AG04450 (cell line): ENCODE results near the gene SEC14L1. TPM values are rescaled to one million over a fixed set of nuclear protein-coding genes. Genes with fewer than 3 reads are reported as not detected.

Experiments
- CTCF ChIA-PET: fragments of 300-600, 350-600 bp; formaldehyde crosslinking; extraction: SDS; loops from one replicate; lab custom pipeline; 2022; ENCODE audit warnings: antibody characterized with exemption, inconsistent platforms; lab: Charles Lee
- POLR2A ChIA-PET: fragments of 350-600 bp; formaldehyde crosslinking; extraction: SDS; loops from one replicate; lab custom pipeline; 2021; ENCODE audit warnings: antibody characterized with exemption, inconsistent platforms; lab: Yijun Ruan, JAX
- DNase-seq: peaks from one replicate; pipeline ENCODE4 v3.0.0-alpha.2; 2011; ENCODE audit warnings: low read depth, low spot score
- H3K27ac ChIP-seq: one replicate; pipeline ENCODE4 v1.5.1; 2012; ENCODE audit warnings: low read depth, low read length, control low read depth
- H3K27me3 ChIP-seq: one replicate; pipeline ENCODE4 v1.6.0; 2012; ENCODE audit warnings: low read length; ENCODE audit not compliant: control insufficient read depth, insufficient read depth
- H3K4me3 ChIP-seq: 2 replicates; pipeline ENCODE4 v1.5.1; 2011; ENCODE audit warnings: mild to moderate bottlenecking, low read depth, low read length, control low read depth
- H3K9me3 ChIP-seq: 2 replicates; pipeline ENCODE4 v1.5.1; 2012; ENCODE audit warnings: low read length; ENCODE audit not compliant: control insufficient read depth, insufficient read depth
- polyA plus RNA-seq: library from polyadenylated mRNA; depleted of rRNA; stranded (reverse); fragments of >200 nt; gene quantifications from 2 replicates; pipeline ENCODE4 v1.2.3, GENCODE V29; 2011
- TF ChIP-seq, protein P1 (sequence below): IDR thresholded peaks from 2 replicates; pipeline ENCODE4 v1.5.1; 2011; ENCODE audit warnings: low read depth, low read length, control low read depth, inconsistent platforms

The SEC14L1 gene
- polyA plus RNA-seq, 1 experiment = 38.7 TPM

DNA sequence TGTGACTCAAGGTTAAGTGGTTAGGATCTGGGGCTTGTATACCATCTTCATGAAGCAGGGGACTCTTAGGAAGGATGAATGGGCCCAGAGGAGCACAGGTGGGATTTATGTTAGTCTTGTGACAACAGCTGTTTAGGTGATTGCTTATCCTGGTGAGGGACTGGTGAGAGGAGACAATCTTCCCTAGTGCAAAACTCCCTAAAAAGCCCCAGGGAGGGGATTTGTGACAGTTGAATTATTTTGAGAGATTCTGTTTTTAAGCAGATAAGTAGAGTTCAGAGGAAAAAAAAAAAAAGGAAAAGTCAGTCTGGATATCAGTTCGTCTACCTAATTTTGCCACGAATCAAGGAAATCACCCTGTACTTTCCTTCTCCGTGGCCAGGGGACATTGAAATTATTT lies 35.1 kb upstream of the SEC14L1 start:
- no peak for DNase-seq
- TF ChIP-seq, protein P1, sequence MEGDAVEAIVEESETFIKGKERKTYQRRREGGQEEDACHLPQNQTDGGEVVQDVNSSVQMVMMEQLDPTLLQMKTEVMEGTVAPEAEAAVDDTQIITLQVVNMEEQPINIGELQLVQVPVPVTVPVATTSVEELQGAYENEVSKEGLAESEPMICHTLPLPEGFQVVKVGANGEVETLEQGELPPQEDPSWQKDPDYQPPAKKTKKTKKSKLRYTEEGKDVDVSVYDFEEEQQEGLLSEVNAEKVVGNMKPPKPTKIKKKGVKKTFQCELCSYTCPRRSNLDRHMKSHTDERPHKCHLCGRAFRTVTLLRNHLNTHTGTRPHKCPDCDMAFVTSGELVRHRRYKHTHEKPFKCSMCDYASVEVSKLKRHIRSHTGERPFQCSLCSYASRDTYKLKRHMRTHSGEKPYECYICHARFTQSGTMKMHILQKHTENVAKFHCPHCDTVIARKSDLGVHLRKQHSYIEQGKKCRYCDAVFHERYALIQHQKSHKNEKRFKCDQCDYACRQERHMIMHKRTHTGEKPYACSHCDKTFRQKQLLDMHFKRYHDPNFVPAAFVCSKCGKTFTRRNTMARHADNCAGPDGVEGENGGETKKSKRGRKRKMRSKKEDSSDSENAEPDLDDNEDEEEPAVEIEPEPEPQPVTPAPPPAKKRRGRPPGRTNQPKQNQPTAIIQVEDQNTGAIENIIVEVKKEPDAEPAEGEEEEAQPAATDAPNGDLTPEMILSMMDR = no peak
- H3K27ac ChIP-seq = no peak overlapping the region
- ChIA-PET POLR2A (no interaction called here), CTCF (no interaction called here)
- no peak overlapping the region for H3K4me3 ChIP-seq
- no peaks in the 10 kb centered on the region for H3K27me3 ChIP-seq
- H3K9me3 ChIP-seq = no peaks in the 10 kb centered on the region; the same call in 1 of the 2 replicates

DNA sequence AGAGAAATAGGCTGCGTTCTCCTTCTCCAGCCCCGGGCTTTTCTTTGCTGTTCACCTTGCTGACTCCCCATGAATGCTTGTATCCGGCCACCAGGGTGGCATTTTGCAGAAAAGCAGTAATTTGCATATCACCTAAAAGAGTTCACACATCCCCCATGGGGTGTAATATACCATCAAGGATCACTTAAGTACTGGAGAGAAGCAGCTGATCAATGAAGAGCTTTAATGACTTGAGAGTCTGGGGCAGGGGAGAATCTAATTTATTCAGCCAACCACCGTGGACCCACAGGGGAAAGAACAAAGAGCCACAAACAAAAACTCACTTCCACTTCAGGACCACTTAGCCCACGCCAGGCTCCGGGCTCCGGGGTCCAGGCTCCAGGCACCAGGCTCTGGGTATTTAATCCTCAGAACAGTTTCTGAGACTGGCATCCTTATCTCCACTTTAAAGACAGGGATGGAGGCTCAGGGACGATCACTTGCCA lies 33.9 kb upstream of the SEC14L1 start:
- CTCF ChIA-PET = interaction anchor here (0.7 to 1.8 kb wide), 2 partner anchors 18 to 184 kb away, joined by 3 to 6 read pairs; no protein-coding TSS in a partner anchor
- no peak overlapping the region for H3K27ac ChIP-seq
- TF ChIP-seq, protein P1 = no peak

DNA sequence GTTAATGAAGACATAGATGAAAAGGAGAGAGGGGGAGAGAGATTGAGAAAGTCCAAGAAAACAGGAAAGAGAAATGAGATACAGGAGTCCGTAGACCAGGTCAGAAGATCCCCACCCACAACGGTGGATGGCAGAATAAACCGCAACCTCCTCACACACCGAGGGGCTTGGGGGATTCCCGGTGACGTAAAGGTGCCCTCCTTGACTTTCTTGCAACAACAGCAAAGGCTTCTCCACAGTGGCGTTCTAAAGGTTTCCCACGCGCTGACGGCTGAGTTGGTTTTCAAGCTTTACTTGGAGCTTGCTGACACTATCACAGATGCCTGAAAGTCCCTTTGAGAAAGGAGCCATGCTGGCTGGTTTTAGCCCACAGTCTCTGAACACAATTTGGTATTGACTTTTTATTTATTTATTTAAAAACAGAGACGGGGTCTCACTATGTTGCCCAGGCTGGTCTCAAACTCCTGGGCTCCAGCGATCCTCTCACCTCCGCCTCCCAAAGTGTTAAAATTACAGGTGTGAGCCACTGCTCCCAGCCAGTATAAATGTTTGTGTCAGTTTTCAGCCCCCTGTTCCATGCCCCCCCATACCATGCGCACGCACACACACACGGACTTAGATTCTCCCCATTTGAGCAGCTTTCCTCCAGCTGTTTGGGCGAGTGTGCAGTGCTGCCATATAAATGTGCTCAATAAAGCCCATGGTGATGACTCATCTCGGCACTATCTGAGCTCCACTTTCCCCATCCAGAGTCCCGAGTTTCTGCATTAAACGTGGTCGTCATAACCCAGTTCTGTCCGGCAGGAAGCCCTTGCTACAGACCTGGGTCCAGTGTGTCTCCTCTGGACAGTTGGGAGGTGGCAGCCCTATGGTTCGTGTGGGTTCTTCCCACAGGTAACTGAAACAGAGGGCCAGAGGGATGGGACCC lies 33.0 kb upstream of the SEC14L1 start:
- Histone ChIP-seq H3K27me3 (no peaks in the 10 kb centered on the region), H3K4me3 (no peak overlapping the region), H3K9me3 (no peaks in the 10 kb centered on the region; the same call in 1 of the 2 replicates), H3K27ac (no peak overlapping the region)
- no peak for DNase-seq
- ChIA-PET CTCF (interaction anchor here (0.6 to 1.8 kb wide), 3 partner anchors 19 to 183 kb away, joined by 3 to 6 read pairs (median 3); no protein-coding TSS in a partner anchor), POLR2A (no interaction called here)
- TF ChIP-seq, protein P1 = no peak

More for the DNA sequence above, 33.9 kb upstream of the SEC14L1 start:
- POLR2A ChIA-PET = interaction anchor here (0.6 kb wide), 1 partner anchor 132 kb away, joined by 4 read pairs; no protein-coding TSS in a partner anchor
- Histone ChIP-seq H3K9me3 (no peaks in the 10 kb centered on the region; the same call in 1 of the 2 replicates), H3K27me3 (no peaks in the 10 kb centered on the region), H3K4me3 (no peak overlapping the region)
- no peak for DNase-seq

DNA sequence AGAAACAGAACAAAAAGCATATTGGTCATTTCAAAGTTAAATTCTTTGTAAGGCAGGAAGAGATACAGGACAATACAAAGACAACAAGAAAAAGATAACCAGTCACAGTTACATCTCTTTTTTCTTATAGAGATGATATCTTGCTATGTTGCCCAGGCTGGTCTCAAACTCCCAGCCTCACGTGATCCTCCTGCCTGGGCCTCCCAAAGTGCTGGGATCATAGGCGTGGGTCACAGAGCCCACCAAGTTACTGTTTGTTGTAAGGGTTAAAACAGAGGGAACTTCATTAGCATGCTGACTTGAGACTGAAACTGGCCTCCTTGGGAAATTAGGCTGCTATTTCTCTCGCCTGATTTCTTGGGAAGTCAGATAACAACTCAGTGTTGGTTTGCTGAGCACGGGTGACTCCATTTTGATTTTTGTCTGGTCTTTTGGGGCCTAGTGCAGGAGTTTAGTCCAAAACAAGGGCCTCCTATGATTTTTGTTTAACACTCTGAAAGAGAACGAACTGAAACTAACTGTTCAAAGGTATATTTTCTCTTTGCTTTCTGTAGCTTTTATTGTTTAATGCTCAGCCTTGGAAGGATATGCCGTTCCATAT lies 31.5 kb upstream of the SEC14L1 start:
- ChIA-PET POLR2A (interaction anchor here (0.6 kb wide), 1 partner anchor 48 kb away, joined by 3 read pairs; no protein-coding TSS in a partner anchor), CTCF (interaction anchor here (0.5 kb wide), 1 partner anchor 24 kb away, joined by 3 read pairs; no protein-coding TSS in a partner anchor)
- H3K27me3 ChIP-seq = no peaks in the 10 kb centered on the region
- H3K27ac ChIP-seq = no peak overlapping the region
- TF ChIP-seq, protein P1 = no peak
- no peaks in the 10 kb centered on the region; the same call in 1 of the 2 replicates for H3K9me3 ChIP-seq
- no peak for DNase-seq
- no peak overlapping the region for H3K4me3 ChIP-seq
